GM13976 (cell line): ENCODE measurements around the gene H3-3A.

Experiments
- DNase-seq: peaks from one replicate; pipeline ENCODE4 v3.0.0; 2012; ENCODE audit warnings: low spot score
- CTCF ChIP-seq: IDR thresholded peaks from 2 replicates; pipeline ENCODE4 v1.5.1; 2012; ENCODE audit warnings: borderline replicate concordance, mild to moderate bottlenecking; ENCODE audit not compliant: insufficient read depth; ENCODE audit errors: extremely low read depth, missing control alignments, control extremely low read depth
- in situ Hi-C: fragments of 300-500 bp; cut with MboI; formaldehyde crosslinking; loops from one replicate; pipeline ENCODE4 v1.12.0; 2022; ENCODE audit warnings: low sequenced_read_pairs, mixed read lengths, inconsistent platforms; ENCODE audit not compliant: unreplicated experiment

The H3-3A gene

GRCh38 chr1:226108935-226109828 is 46.7 kb downstream of the H3-3A start:
- no peak for DNase-seq
- in situ Hi-C loops = no loop called here
- TF ChIP-seq CTCF = no peak

- TF ChIP-seq CTCF = no peak
- peak; percentile 96 for DNase-seq
- in situ Hi-C loops = no loop called here
Observed at GRCh38 chr1:226109829-226110248, 47.3 kb downstream of the H3-3A start.

- in situ Hi-C loops = no loop called here
- DNase-seq = peak; percentile 96
- no peak for TF ChIP-seq CTCF
Observed at GRCh38 chr1:226110249-226111097, 48.0 kb downstream of the H3-3A start.

- in situ Hi-C loops = no loop called here
- no peak for TF ChIP-seq CTCF
- DNase-seq = no peak
Observed at GRCh38 chr1:226111098-226111882, 48.8 kb downstream of the H3-3A start.

GRCh38 chr1:226111883-226112261 is 49.4 kb downstream of the H3-3A start:
- in situ Hi-C loops = no loop called here
- TF ChIP-seq CTCF = no peak
- DNase-seq = no peak

GRCh38 chr1:226112626-226113025 is 50.1 kb downstream of the H3-3A start:
- DNase-seq = no peak
- in situ Hi-C loops = no loop called here
- TF ChIP-seq CTCF = no peak
